A673 (cell line): ENCODE data around the gene ISG15. TPM values are rescaled to one million over a fixed set of nuclear protein-coding genes. Genes with fewer than 3 reads are reported as not detected.
"Not testable (repeated sequence)": the region's sequence is repeated elsewhere in the genome, so short reads cannot be mapped to it uniquely, and the experiment has no call there.

Source experiments
- BruUV-seq: library from RNA; stranded (reverse); fragments of 400-500 nt; replicated peaks from 2 replicates; lab custom pipeline; 2021; lab: Mats Ljungman, UMichigan
- CTCF ChIA-PET: fragments of 300-600 bp; sonication (Branson Sonifier 250); formaldehyde crosslinking; loops from one replicate; lab custom pipeline; 2022; ENCODE audit warnings: antibody characterized with exemption; lab: Charles Lee
- POLR2A ChIA-PET: fragments of 300-600 bp; sonication (Branson Sonifier 250); formaldehyde crosslinking; loops from one replicate; lab custom pipeline; 2022; ENCODE audit warnings: antibody characterized with exemption; ENCODE audit not compliant: low non-redundant PET; lab: Charles Lee
- DNase-seq: peaks from one replicate; pipeline ENCODE4 v3.0.0-alpha.2; 2015; ENCODE audit warnings: low spot score
- H3K27ac ChIP-seq: fragments of 200-600 bp; sonication (generic); 2 replicates; pipeline ENCODE4 v1.5.1; 2016; ENCODE audit warnings: mixed run types, low read depth, mild to moderate bottlenecking, mixed read lengths, antibody characterized with exemption, low read length; ENCODE audit not compliant: poor library complexity, severe bottlenecking
- H3K27me3 ChIP-seq: fragments of 200-600 bp; sonication (generic); replicated peaks from 2 replicates; pipeline ENCODE4 v1.6.1; 2017; ENCODE audit warnings: mixed run types, low read depth, mild to moderate bottlenecking, mixed read lengths, antibody characterized with exemption, low read length; ENCODE audit not compliant: insufficient read depth, poor library complexity
- H3K36me3 ChIP-seq: fragments of 200-600 bp; sonication (generic); 2 replicates; pipeline ENCODE4 v1.6.1; 2016; ENCODE audit warnings: mixed run types, mild to moderate bottlenecking, mixed read lengths, antibody characterized with exemption, low read length; ENCODE audit not compliant: insufficient read depth, poor library complexity, severe bottlenecking
- H3K4me1 ChIP-seq: fragments of 200-600 bp; sonication (generic); 2 replicates; pipeline ENCODE4 v1.6.1; 2017; ENCODE audit warnings: mixed run types, mild to moderate bottlenecking, mixed read lengths, antibody characterized with exemption, low read length; ENCODE audit not compliant: insufficient read depth, poor library complexity, severe bottlenecking
- H3K4me3 ChIP-seq: fragments of 200-600 bp; sonication (generic); 2 replicates; pipeline ENCODE4 v1.5.1; 2016; ENCODE audit warnings: low read depth, mixed run types, mild to moderate bottlenecking, mixed read lengths, low read length; ENCODE audit not compliant: poor library complexity, severe bottlenecking
- H3K9me3 ChIP-seq: fragments of 200-600 bp; sonication (generic); 2 replicates; pipeline ENCODE4 v1.6.1; 2016; ENCODE audit warnings: mixed run types, low read depth, mild to moderate bottlenecking, mixed read lengths, antibody characterized with exemption, low read length; ENCODE audit not compliant: poor library complexity, severe bottlenecking
- CTCF ChIP-seq: fragments of 300-800, 200-600 bp; sonication (generic); conservative IDR thresholded peaks from 2 replicates; pipeline ENCODE4 v1.5.1; 2017; ENCODE audit warnings: low read depth, mild to moderate bottlenecking, antibody characterized with exemption, low read length, moderate library complexity, mixed read lengths
- EZH2 ChIP-seq: fragments of 200-600 bp; sonication (generic); IDR thresholded peaks from 2 replicates; pipeline ENCODE4 v1.6.1; 2017; ENCODE audit warnings: borderline replicate concordance, low read depth, mild to moderate bottlenecking, mixed read lengths, antibody characterized with exemption, low read length; ENCODE audit not compliant: poor library complexity, severe bottlenecking
- intact Hi-C: fragments of 100-400 bp; cut with micrococcal nuclease; formaldehyde crosslinking; loops from one replicate; pipeline ENCODE4 v1.10.0; 2022; ENCODE audit not compliant: unreplicated experiment
- total RNA-seq: library from RNA; stranded (reverse); gene quantifications from 2 replicates; pipeline ENCODE4 v1.2.3, GENCODE V29; 2021

The ISG15 gene
- total RNA-seq, 1 experiment from 2014 or later = 45.3 TPM

GRCh38 chr1:1014799-1015681 lies 1.7 kb downstream of the ISG15 start:
- Histone ChIP-seq H3K4me1 (peaks cover 18% of the 10 kb centered on the region), H3K27me3 (no peaks in the 10 kb centered on the region), H3K36me3 (no peaks in the 10 kb centered on the region), H3K4me3 (peak overlapping the region; percentile 53), H3K9me3 (no peaks in the 10 kb centered on the region), H3K27ac (peak overlapping the region; percentile 85)
- BruUV-seq = no TSS peak
- TF ChIP-seq CTCF (peak; percentile 38), EZH2 (no peak)
- no peak for DNase-seq
- ChIA-PET CTCF (interaction anchor here (0.5 to 1.9 kb wide), 4 partner anchors 10 to 65 kb away, joined by 3 to 14 read pairs (median 4); no protein-coding TSS in a partner anchor), POLR2A (no interaction called here)
- intact Hi-C loops = no loop called here

GRCh38 chr1:1017397-1018320 lies 4.4 kb downstream of the ISG15 start:
- POLR2A ChIA-PET, intact Hi-C loops, BruUV-seq, H3K27ac ChIP-seq, DNase-seq, H3K9me3 ChIP-seq, CTCF ChIA-PET, H3K36me3 ChIP-seq, H3K27me3 ChIP-seq, H3K4me3 ChIP-seq: not testable (repeated sequence)
- peaks cover 35% of the 10 kb centered on the region for H3K4me1 ChIP-seq

- H3K4me3 ChIP-seq, H3K36me3 ChIP-seq, DNase-seq, H3K27me3 ChIP-seq, BruUV-seq, H3K9me3 ChIP-seq, H3K27ac ChIP-seq, POLR2A ChIA-PET, CTCF ChIA-PET, intact Hi-C loops: not testable (repeated sequence)
- peaks cover 42% of the 10 kb centered on the region for H3K4me1 ChIP-seq
These were observed 5.0 kb downstream of the ISG15 start for GRCh38 chr1:1018321-1018685.
